HEK293 (cell line): ENCODE results near the gene PDGFC.

ENCODE experiments used
- CTCF ChIA-PET: fragments of 350-600 bp; formaldehyde crosslinking; extraction: SDS; loops from one replicate; lab custom pipeline; 2021; ENCODE audit warnings: antibody characterized with exemption; lab: Yijun Ruan, JAX
- POLR2A ChIA-PET: fragments of 300-600 bp; formaldehyde crosslinking; extraction: SDS; loops from one replicate; lab custom pipeline; 2020; ENCODE audit warnings: antibody characterized with exemption, inconsistent platforms; lab: Yijun Ruan, JAX
- H3K27ac ChIP-seq: fragments of 200-500 bp; sonication (Bioruptor generic); 2 replicates; pipeline ENCODE4 v1.5.1; 2014; ENCODE audit warnings: low read depth, low read length, control low read depth, inconsistent platforms; ENCODE audit errors: extremely low read depth
- H3K36me3 ChIP-seq, 2 experiments: fragments of 200-500 bp in 1 of 2; sonication (Bioruptor generic) in 1 of 2; 1 replicate in 1 of 2; 2 replicates in 1 of 2; pipeline ENCODE4 v1.5.1; 2014 to 2017; ENCODE audit warnings: inconsistent platforms in 2 of 2, low read length in 2 of 2; ENCODE audit not compliant: control insufficient read depth in 2 of 2, insufficient read depth in 1 of 2
- H3K4me1 ChIP-seq: fragments of 200-500 bp; sonication (Bioruptor generic); 2 replicates; pipeline ENCODE4 v1.5.1; 2014; ENCODE audit warnings: mild to moderate bottlenecking, low read length, inconsistent platforms; ENCODE audit not compliant: control insufficient read depth, insufficient read depth
- H3K4me3 ChIP-seq: 2 replicates; pipeline ENCODE4 v1.5.1; 2011; ENCODE audit warnings: low read depth, mild to moderate bottlenecking, control low read depth, low read length, moderate library complexity
- H3K9me3 ChIP-seq: fragments of 200-500 bp; sonication (Bioruptor generic); 2 replicates; pipeline ENCODE4 v1.5.1; 2014; ENCODE audit warnings: low read depth, low read length, inconsistent platforms; ENCODE audit not compliant: control insufficient read depth, insufficient read depth
- KLF9 ChIP-seq: fragments of 450-650 bp; formaldehyde crosslinking; IDR thresholded peaks from 2 replicates; pipeline ENCODE4 v1.5.1; 2016; ENCODE audit warnings: missing biosample characterization, missing genetic modification characterization, low read depth
- OSR2 ChIP-seq: fragments of 450-650 bp; formaldehyde crosslinking; IDR thresholded peaks from 2 replicates; pipeline ENCODE4 v1.5.1; 2016; ENCODE audit warnings: missing biosample characterization, missing genetic modification characterization
- OVOL3 ChIP-seq: fragments of 450-650 bp; formaldehyde crosslinking; IDR thresholded peaks from 2 replicates; pipeline ENCODE4 v1.5.1; 2016; ENCODE audit warnings: missing biosample characterization, missing genetic modification characterization
- PRDM4 ChIP-seq: fragments of 450-650 bp; formaldehyde crosslinking; IDR thresholded peaks from 2 replicates; pipeline ENCODE4 v1.5.1; 2017; ENCODE audit warnings: missing biosample characterization, missing genetic modification characterization
- ZNF266 ChIP-seq: fragments of 450-650 bp; formaldehyde crosslinking; IDR thresholded peaks from 2 replicates; pipeline ENCODE4 v1.5.1; 2016; ENCODE audit warnings: missing biosample characterization, missing genetic modification characterization, low read depth
- ZNF274 ChIP-seq, 2 experiments: fragments of 200-500 bp in 1 of 2; fragments of 450-650 bp in 1 of 2; sonication (Bioruptor generic) in 1 of 2; formaldehyde crosslinking in 1 of 2; IDR thresholded peaks; 2 replicates each; pipeline versions ENCODE4 v1.5.1 to v1.6.1; 2014 to 2016; ENCODE audit warnings: borderline replicate concordance in 1 of 2, inconsistent platforms in 1 of 2, low read length in 1 of 2, missing biosample characterization in 1 of 2, missing genetic modification characterization in 1 of 2
- ZNF311 ChIP-seq: fragments of 450-650 bp; formaldehyde crosslinking; IDR thresholded peaks from 2 replicates; pipeline ENCODE4 v1.5.1; 2017; ENCODE audit warnings: missing biosample characterization, missing genetic modification characterization, borderline replicate concordance
- ZNF341 ChIP-seq: fragments of 450-650 bp; formaldehyde crosslinking; IDR thresholded peaks from 2 replicates; pipeline ENCODE4; 2016; ENCODE audit warnings: low read depth, missing biosample characterization, missing genetic modification characterization
- ZNF473 ChIP-seq: fragments of 450-650 bp; formaldehyde crosslinking; IDR thresholded peaks from 2 replicates; pipeline ENCODE4 v1.5.1; 2017; ENCODE audit warnings: missing biosample characterization, missing genetic modification characterization
- ZNF514 ChIP-seq: fragments of 450-650 bp; formaldehyde crosslinking; IDR thresholded peaks from 2 replicates; pipeline ENCODE4 v1.5.1; 2016; ENCODE audit warnings: missing biosample characterization, missing genetic modification characterization
- ZNF548 ChIP-seq: fragments of 450-650 bp; formaldehyde crosslinking; IDR thresholded peaks from 2 replicates; pipeline ENCODE4 v1.5.1; 2016; ENCODE audit warnings: missing biosample characterization, missing genetic modification characterization
- ZNF621 ChIP-seq: fragments of 450-650 bp; formaldehyde crosslinking; IDR thresholded peaks from 2 replicates; pipeline ENCODE4 v1.5.1; 2017; ENCODE audit warnings: missing biosample characterization, missing genetic modification characterization
- ZNF624 ChIP-seq: fragments of 450-650 bp; formaldehyde crosslinking; IDR thresholded peaks from 2 replicates; pipeline ENCODE4 v1.5.1; 2017; ENCODE audit warnings: missing biosample characterization, missing genetic modification characterization
- ZNF626 ChIP-seq: fragments of 450-650 bp; sonication (Bioruptor Pico); formaldehyde crosslinking; IDR thresholded peaks from 2 replicates; pipeline ENCODE4 v1.5.1; 2018; ENCODE audit warnings: missing biosample characterization, missing genetic modification characterization, inconsistent platforms
- ZNF629 ChIP-seq: fragments of 450-650 bp; formaldehyde crosslinking; IDR thresholded peaks from 2 replicates; pipeline ENCODE4 v1.5.1; 2017; ENCODE audit warnings: missing biosample characterization, missing genetic modification characterization
- ZNF645 ChIP-seq: fragments of 450-650 bp; formaldehyde crosslinking; IDR thresholded peaks from 2 replicates; pipeline ENCODE4; 2016; ENCODE audit warnings: missing biosample characterization, missing genetic modification characterization
- ZNF777 ChIP-seq: fragments of 450-650 bp; formaldehyde crosslinking; IDR thresholded peaks from 2 replicates; pipeline ENCODE4 v1.5.1; 2017; ENCODE audit warnings: missing biosample characterization, missing genetic modification characterization, borderline replicate concordance

Gene PDGFC

GRCh38 chr4:156829201-156829873 lies 142.3 kb downstream of the PDGFC start:
- CTCF ChIA-PET = no interaction called here

DNA sequence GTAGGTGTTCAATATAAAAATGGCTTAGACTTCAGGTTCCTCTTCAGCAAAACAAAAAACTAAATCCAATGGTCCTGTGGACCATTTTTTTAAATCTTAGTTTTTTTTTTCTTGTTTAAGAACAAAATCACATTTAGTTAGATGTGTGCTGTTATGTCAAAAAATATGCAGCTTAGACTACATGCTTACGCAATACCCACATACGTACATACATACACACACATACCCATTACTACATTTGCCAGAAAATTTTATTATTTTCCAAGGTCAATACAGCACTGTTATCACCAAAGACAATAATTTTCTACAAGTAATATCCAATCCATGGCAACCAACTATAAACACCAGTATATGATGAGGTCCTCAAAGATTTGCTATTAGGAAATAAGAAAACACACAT lies 144.1 kb downstream of the PDGFC start:
- Histone ChIP-seq H3K27ac (no peak overlapping the region), H3K36me3 (no peaks in the 10 kb centered on the region), H3K4me1 (no peaks in the 10 kb centered on the region), H3K4me3 (no peak overlapping the region), H3K9me3 (no peaks in the 10 kb centered on the region)
- POLR2A ChIA-PET = no interaction called here
- CTCF ChIA-PET = no interaction called here
- TF ChIP-seq ZNF777 (tag by site-specific recombination) (no peak), ZNF514 (tag by site-specific recombination) (no peak), OVOL3 (tag by site-specific recombination) (no peak), OSR2 (tag by site-specific recombination) (no peak), ZNF473 (tag by site-specific recombination) (no peak), ZNF341 (no peak), ZNF645 (no peak), ZNF311 (tag by site-specific recombination) (no peak), ZNF624 (tag by site-specific recombination) (no peak), ZNF266 (tag by site-specific recombination) (no peak)

More at GRCh38 chr4:156829201-156829873, 142.3 kb downstream of the PDGFC start:
- TF ChIP-seq KLF9 (no peak), ZNF548 (tag by site-specific recombination) (no peak), ZNF629 (tag by site-specific recombination) (no peak), ZNF274 (IDR thresholded peaks at IDR 0.05; ENCODE audit: low read length) (no peak), ZNF274 (tag by site-specific recombination; IDR thresholded peaks at IDR 0.05; ENCODE audit: borderline replicate concordance) (no peak), PRDM4 (peak; percentile 14; the same call in 1 of the 2 replicates)
- Histone ChIP-seq H3K4me3 (no peak overlapping the region), H3K36me3 (no peaks in the 10 kb centered on the region), H3K9me3 (no peaks in the 10 kb centered on the region), H3K27ac (no peak overlapping the region), H3K4me1 (no peaks in the 10 kb centered on the region)
- POLR2A ChIA-PET = no interaction called here

GRCh38 chr4:156825074-156825473 lies 146.5 kb downstream of the PDGFC start:
- no peaks in the 10 kb centered on the region for H3K4me1 ChIP-seq
- H3K9me3 ChIP-seq = no peaks in the 10 kb centered on the region
- POLR2A ChIA-PET = no interaction called here

More at GRCh38 chr4:156825074-156825473, 146.5 kb downstream of the PDGFC start:
- CTCF ChIA-PET = no interaction called here
- H3K27ac ChIP-seq = no peak overlapping the region
- no peak for TF ChIP-seq ZNF621 (tag by site-specific recombination)
- TF ChIP-seq ZNF626 (tag by site-specific recombination) = no peak
- no peak overlapping the region for H3K4me3 ChIP-seq
- H3K36me3 ChIP-seq = no peaks in the 10 kb centered on the region
